ENCODE measurements around the gene NTNG1.

DNA sequence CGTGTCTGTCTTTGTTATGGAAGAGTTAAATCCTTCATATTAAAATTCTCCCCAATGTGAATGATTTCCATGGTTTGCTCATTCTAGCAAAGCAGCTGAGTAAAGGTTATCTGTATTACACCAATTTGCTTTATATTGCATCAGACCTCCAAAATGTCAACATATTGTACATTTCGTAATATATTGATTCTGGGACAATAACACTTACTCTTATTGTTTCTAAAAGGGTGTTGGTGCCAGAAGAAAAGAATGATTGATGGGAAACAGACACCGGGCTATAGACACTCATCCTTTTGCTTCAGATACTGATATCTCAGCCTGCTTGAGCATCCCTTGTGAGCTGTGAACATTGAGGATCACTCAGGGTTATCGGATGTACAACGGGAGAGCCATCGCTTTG, 7.0 kb downstream of the NTNG1 start:
- TF ChIP-seq, protein P1, sequence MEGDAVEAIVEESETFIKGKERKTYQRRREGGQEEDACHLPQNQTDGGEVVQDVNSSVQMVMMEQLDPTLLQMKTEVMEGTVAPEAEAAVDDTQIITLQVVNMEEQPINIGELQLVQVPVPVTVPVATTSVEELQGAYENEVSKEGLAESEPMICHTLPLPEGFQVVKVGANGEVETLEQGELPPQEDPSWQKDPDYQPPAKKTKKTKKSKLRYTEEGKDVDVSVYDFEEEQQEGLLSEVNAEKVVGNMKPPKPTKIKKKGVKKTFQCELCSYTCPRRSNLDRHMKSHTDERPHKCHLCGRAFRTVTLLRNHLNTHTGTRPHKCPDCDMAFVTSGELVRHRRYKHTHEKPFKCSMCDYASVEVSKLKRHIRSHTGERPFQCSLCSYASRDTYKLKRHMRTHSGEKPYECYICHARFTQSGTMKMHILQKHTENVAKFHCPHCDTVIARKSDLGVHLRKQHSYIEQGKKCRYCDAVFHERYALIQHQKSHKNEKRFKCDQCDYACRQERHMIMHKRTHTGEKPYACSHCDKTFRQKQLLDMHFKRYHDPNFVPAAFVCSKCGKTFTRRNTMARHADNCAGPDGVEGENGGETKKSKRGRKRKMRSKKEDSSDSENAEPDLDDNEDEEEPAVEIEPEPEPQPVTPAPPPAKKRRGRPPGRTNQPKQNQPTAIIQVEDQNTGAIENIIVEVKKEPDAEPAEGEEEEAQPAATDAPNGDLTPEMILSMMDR (IDR thresholded peaks at IDR 0.05): no peak
- no peak for TF ChIP-seq POLR2A (IDR thresholded peaks at IDR 0.05)

Measured in right lobe of liver (tissue), 4 donors.